Hypothalamus (tissue), 51 donors: ENCODE results near the gene BBS2.

ENCODE experiments used
- DNase-seq, 51 donors: peaks; one replicate each; lab custom pipeline; 2025; lab: John Stamatoyannopoulos, UW

BBS2 gene

DNA sequence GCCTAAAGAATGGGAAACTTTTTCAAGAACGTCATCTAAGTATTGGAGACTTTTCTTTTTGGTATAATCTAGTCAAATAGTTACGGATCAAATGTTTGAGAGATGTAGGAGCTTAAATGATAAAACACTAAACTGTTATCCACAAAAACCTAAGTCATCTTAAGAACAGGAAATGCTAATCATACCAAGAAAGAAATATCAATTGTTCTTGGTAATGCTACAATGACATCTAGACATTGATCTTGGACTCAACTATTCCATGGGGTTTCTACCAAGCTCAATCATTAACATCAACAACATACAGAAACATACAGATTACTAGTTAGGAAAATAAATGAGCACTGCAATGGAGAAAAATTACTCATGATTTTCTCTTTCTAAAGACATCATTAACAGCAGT, 72.5 kb downstream of the BBS2 start:
- no peak for DNase-seq

DNA sequence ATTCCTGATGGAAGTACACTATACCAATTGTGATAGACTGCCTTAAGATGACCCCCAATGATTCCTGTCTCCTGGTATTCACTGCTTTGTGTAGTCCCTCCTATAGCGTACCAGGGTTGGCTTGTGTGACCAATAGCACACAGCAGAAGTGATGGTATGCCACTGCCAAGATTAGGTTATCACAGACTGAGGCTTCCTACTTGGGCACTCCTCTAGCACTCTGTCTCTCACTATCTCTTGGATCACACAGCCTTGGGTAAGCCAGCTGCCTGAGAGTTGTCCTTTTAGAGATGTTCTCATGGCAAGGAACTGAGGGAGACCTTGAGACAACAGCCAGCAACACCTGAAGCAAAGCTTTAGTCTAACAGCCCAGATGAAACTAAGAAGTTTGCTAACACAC, 81.8 kb downstream of the BBS2 start:
- no peak for DNase-seq

DNA sequence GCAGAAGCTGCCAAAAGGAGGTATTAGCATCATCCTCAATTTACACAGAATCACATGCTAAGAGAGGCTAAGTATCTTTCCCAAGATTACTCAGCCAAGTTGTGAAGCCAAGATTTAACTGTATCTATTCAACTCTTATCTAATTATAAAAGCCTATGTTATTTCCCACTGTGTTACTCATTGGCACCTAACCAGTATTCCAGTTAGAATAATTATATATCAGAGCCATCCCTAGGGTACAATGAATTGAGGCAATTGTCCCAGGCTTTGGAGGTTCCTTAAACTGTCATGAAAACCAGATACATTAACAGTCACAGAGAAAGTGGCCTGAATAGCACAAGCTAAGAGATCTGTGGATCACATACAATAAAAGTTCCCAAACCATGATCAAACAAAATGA, 83.6 kb downstream of the BBS2 start:
- DNase-seq, result no peak
